Pancreas (tissue), 10 donors: ENCODE data around the gene CLEC6A. TPM values are rescaled to one million over a fixed set of nuclear protein-coding genes. Genes with fewer than 3 reads are reported as not detected.

ENCODE experiments used
- ATAC-seq, 4 donors: fragments of 200-7000 bp; cut with Tn5 transposase; one replicate each; pipeline versions ENCODE4 v1.8.0 to v1.9.1; 2020; ENCODE audit warnings: mild to moderate bottlenecking in 4 of 4, moderate library complexity in 4 of 4
- DNase-seq, 6 donors: peaks; one replicate each; pipeline ENCODE4 v3.0.0-alpha.2; 2020
- FAIRE-seq: peaks from 2 replicates; lab custom pipeline; 2012; peaks lifted over from hg19 to GRCh38; lab: Jason Lieb, UNC
- H3K27ac ChIP-seq, 4 donors: fragments of 200-600 bp; sonication (generic); 1 replicate in 3 of 4; 2 replicates in 1 of 4; pipeline versions ENCODE4 v1.5.0 to v1.8.0; 2020
- H3K27me3 ChIP-seq, 4 donors: fragments of 200-600 bp; one replicate each; pipeline ENCODE4 v1.8.0; 2021
- H3K36me3 ChIP-seq, 3 donors: fragments of 200-600 bp; sonication (generic) in 1 of 3; one replicate each; pipeline versions ENCODE4 v1.5.0 to v1.8.0; 2020 to 2021
- H3K4me1 ChIP-seq, 3 donors: fragments of 200-600 bp; one replicate each; pipeline ENCODE4 v1.8.0; 2021
- H3K4me3 ChIP-seq, 4 donors: fragments of 200-600 bp; sonication (generic) in 2 of 4; one replicate each; pipeline versions ENCODE4 v1.5.0 to v1.8.0; 2020 to 2021
- H3K9me3 ChIP-seq, 4 donors: fragments of 200-600 bp; one replicate each; pipeline ENCODE4 v1.8.0; 2021
- CTCF ChIP-seq, 4 donors: fragments of 200-600 bp; sonication (generic) in 3 of 4; IDR thresholded peaks; one replicate each; pipeline versions ENCODE4 v1.5.0 to v1.8.0; 2021; ENCODE audit warnings: antibody characterized with exemption in 4 of 4
- WGBS, 2 donors: extraction: QIAGEN DNeasy Blood & Tissue Kit; methylation state at CpG; one replicate each; pipeline ENCODE4 v1.1.7; 2013; 5-methylcytosine and 5-hydroxymethylcytosine counted together
- intact Hi-C, 3 donors: fragments of 100-400 bp; cut with DNase I; formaldehyde crosslinking; loops; one replicate each; pipeline versions ENCODE4 v1.11.1 to v1.14.2; 2022
- polyA plus RNA-seq, 2 donors: library from polyadenylated mRNA; stranded (reverse); fragments of 200-250 nt; gene quantifications; one replicate each; pipeline ENCODE4 v1.2.3, GENCODE V29; 2013
- total RNA-seq, 6 donors: library from RNA; stranded (reverse); fragmentation: NEBNext Ultra II Directional in 4 of 6; extraction: Animal tissue kit (Norgen Biotek cat#: 25700) in 4 of 6; gene quantifications; one replicate each; pipeline versions ENCODE4 v1.2.1 to v1.2.4, GENCODE V29; 2021 to 2023
- donor health status: healthy with polysubstance abuse.
- donor health status: DM: no; HTN: no; CAD: no; lungs with moderate emphysema.
- donor health status: DM: no; HTN: no; CAD: no.
- donor health status: control.
- donor health status: control.
- donor health status: Bipolar disorder and iron deficiency.
- donor health status: DM: yes; HTN: yes; CAD: no.
- donor health status: DM: no; HTN: no; CAD: no.
- donor health status: DM: no; HTN: no; CAD: no.
- donor health status: DM: yes; HTN: yes; CAD: no.

The CLEC6A gene
- total and polyA plus RNA-seq, 8 donors = not detected

GRCh38 chr12:8504351-8504750, 48.6 kb downstream of the CLEC6A start:
- no peak for ATAC-seq

GRCh38 chr12:8507596-8507995, 51.8 kb downstream of the CLEC6A start:
- 87 to 92% methylated on average over 3 of the region's 3 CpGs for WGBS, 2 donors
- Histone ChIP-seq H3K36me3 (no peaks in the 10 kb centered on the region), H3K4me1 (no peaks in the 10 kb centered on the region), H3K27me3 (no peaks in the 10 kb centered on the region), H3K27ac (no peak overlapping the region), H3K4me3 (no peak overlapping the region), H3K9me3 (no peaks in the 10 kb centered on the region)
- intact Hi-C loops = no loop called here
- ATAC-seq (no peak), DNase-seq (no peak), FAIRE-seq (no peak)
- TF ChIP-seq CTCF (IDR thresholded peaks at IDR 0.05) = no peak

More at GRCh38 chr12:8504351-8504750, 48.6 kb downstream of the CLEC6A start:
- FAIRE-seq = no peak
- 68 to 70% methylated on average over 1 of the region's 1 CpG for WGBS, 2 donors
- DNase-seq = no peak
- Histone ChIP-seq H3K4me1 (no peaks in the 10 kb centered on the region), H3K4me3 (no peak overlapping the region), H3K27me3 (no peaks in the 10 kb centered on the region), H3K27ac (no peak overlapping the region), H3K36me3 (no peaks in the 10 kb centered on the region), H3K9me3 (no peaks in the 10 kb centered on the region)
- no peak for TF ChIP-seq CTCF (IDR thresholded peaks at IDR 0.05)
- intact Hi-C loops = no loop called here

- FAIRE-seq (no peak), ATAC-seq (no peak), DNase-seq (no peak)
- Histone ChIP-seq H3K9me3 (no peaks in the 10 kb centered on the region), H3K4me1 (no peaks in the 10 kb centered on the region), H3K4me3 (no peak overlapping the region), H3K27me3 (no peaks in the 10 kb centered on the region), H3K36me3 (no peaks in the 10 kb centered on the region), H3K27ac (no peak overlapping the region)
- intact Hi-C loops = no loop called here
- no peak for TF ChIP-seq CTCF (IDR thresholded peaks at IDR 0.05)
- 80 to 87% methylated on average over 3 of the region's 3 CpGs for WGBS, 2 donors
Observed at GRCh38 chr12:8508223-8508622, 52.5 kb downstream of the CLEC6A start.

- WGBS, 2 donors = 65 to 71% methylated on average over 12 of the region's 12 CpGs
- H3K27me3 ChIP-seq = no peaks in the 10 kb centered on the region
- TF ChIP-seq CTCF (IDR thresholded peaks at IDR 0.05) = no peak
- H3K27ac ChIP-seq = no peak overlapping the region
- no peaks in the 10 kb centered on the region for H3K9me3 ChIP-seq
- no peak overlapping the region for H3K4me3 ChIP-seq
- intact Hi-C loops = no loop called here
- ATAC-seq (no peak), DNase-seq (no peak), FAIRE-seq (no peak)
- no peaks in the 10 kb centered on the region for H3K4me1 ChIP-seq
- H3K36me3 ChIP-seq = no peaks in the 10 kb centered on the region
Observed at GRCh38 chr12:8508910-8509841, 53.4 kb downstream of the CLEC6A start.

- intact Hi-C loops = no loop called here
- TF ChIP-seq CTCF (IDR thresholded peaks at IDR 0.05) = no peak
- DNase-seq (no peak), FAIRE-seq (no peak), ATAC-seq (no peak)
- Histone ChIP-seq H3K4me1 (no peaks in the 10 kb centered on the region), H3K4me3 (no peak within 1 kb of the TSS), H3K27me3 (no peaks in the 10 kb centered on the region), H3K9me3 (no peaks in the 10 kb centered on the region), H3K27ac (no peak within 1 kb of the TSS), H3K36me3 (no peaks in the 10 kb centered on the region)
- WGBS, 2 donors = 73 to 91% methylated on average over 4 of the region's 4 CpGs
Observed at GRCh38 chr12:8513256-8513655, 57.5 kb downstream of the CLEC6A start, which contains the start of gene CLEC4D. Gene CLEC4D, plus strand, starts transcription at chr12:8513503. Its CDS starts 230 bp downstream, at chr12:8513733.
